ENCODE data around the gene ZNF175. TPM values are rescaled to one million over a fixed set of nuclear protein-coding genes. Genes with fewer than 3 reads are reported as not detected.

The ZNF175 gene
- total and polyA plus RNA-seq, 9 of the 15 experiments (the other 6 are each of a cell fraction or from before 2014, with no cell fraction given) = 3.7 to 37.9 (median 14.0) TPM

DNA sequence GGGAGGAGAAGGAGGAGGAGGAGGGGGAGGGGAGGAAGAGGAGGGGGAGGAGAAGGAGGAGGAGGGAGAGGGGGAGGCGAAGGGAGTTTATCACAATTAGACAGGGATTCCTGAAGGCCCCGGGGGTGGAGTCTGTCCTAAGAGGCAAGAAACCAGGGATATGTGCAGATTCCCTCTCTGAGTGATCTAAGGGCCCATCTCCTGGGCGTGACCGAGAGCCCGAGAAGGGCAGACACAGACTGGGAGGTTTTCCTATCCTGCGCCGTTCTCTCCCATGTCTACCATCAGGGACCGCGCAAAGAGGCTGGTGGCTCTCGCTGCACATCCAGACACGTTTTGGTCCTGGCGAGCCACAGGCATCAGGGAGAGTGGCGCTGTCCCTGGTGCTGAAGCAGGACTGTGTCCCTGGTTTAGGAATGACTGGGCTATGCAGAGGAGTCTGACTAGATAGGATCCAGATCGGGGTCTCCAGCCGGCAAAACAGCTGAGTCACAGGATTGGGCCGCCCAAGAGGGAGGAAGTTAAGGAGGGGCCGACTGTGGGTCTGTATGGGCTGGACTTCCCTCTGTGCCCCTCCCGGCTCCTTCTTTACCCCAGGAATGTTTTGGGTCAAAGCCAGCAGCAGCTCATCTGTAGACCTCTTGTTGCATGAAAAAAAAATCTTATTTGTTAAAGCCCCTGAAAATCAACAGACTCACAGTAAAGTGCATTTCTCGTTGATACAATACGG is 17.9 kb upstream of the ZNF175 start (continued):
- TF ChIP-seq HDGF (IDR thresholded peaks at IDR 0.05) = no peak
- peak; percentile 36; the same call in 1 of the 2 replicates for TF ChIP-seq CC2D1A (IDR thresholded peaks at IDR 0.05)
- peak; percentile 81 for TF ChIP-seq GABPB1 (CRISPR knock-in tag; IDR thresholded peaks at IDR 0.05)
- TF ChIP-seq, protein P1, sequence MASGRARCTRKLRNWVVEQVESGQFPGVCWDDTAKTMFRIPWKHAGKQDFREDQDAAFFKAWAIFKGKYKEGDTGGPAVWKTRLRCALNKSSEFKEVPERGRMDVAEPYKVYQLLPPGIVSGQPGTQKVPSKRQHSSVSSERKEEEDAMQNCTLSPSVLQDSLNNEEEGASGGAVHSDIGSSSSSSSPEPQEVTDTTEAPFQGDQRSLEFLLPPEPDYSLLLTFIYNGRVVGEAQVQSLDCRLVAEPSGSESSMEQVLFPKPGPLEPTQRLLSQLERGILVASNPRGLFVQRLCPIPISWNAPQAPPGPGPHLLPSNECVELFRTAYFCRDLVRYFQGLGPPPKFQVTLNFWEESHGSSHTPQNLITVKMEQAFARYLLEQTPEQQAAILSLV (tag; IDR thresholded peaks at IDR 0.05) = no peak
- peak; percentile 36; the same call in 1 of the 2 replicates for TF ChIP-seq CHAMP1 (IDR thresholded peaks at IDR 0.05)
- TF ChIP-seq IRF2 (CRISPR knock-in tag; IDR thresholded peaks at IDR 0.05) = no peak
- 0 out of 2 replicates have a peak, but pooled peaks have one; percentile 28 for TF ChIP-seq SMC3 (conservative IDR thresholded peaks at IDR 0.05; ENCODE audit: insufficient read depth, low read depth, low read length)
- no peak for TF ChIP-seq SMAD3 (CRISPR knock-in tag; conservative IDR thresholded peaks at IDR 0.05)
- peak; percentile 94 for TF ChIP-seq SMAD4 (CRISPR knock-in tag; conservative IDR thresholded peaks at IDR 0.05)
- peak; percentile 44 for TF ChIP-seq HDAC3 (IDR thresholded peaks at IDR 0.05; ENCODE audit: borderline replicate concordance, partially characterized antibody)
- TF ChIP-seq, protein P2, sequence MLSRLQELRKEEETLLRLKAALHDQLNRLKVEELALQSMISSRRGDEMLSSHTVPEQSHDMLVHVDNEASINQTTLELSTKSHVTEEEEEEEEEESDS (CRISPR knock-in tag; IDR thresholded peaks at IDR 0.05) = no peak
- TF ChIP-seq HNRNPUL1 (IDR thresholded peaks at IDR 0.05; ENCODE audit: low read length) = no peak
- TF ChIP-seq TFAM (CRISPR knock-in tag; conservative IDR thresholded peaks at IDR 0.05) = no peak
- TF ChIP-seq, protein P3, sequence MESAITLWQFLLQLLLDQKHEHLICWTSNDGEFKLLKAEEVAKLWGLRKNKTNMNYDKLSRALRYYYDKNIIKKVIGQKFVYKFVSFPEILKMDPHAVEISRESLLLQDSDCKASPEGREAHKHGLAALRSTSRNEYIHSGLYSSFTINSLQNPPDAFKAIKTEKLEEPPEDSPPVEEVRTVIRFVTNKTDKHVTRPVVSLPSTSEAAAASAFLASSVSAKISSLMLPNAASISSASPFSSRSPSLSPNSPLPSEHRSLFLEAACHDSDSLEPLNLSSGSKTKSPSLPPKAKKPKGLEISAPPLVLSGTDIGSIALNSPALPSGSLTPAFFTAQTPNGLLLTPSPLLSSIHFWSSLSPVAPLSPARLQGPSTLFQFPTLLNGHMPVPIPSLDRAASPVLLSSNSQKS (CRISPR knock-in tag; IDR thresholded peaks at IDR 0.05) = no peak
- peak; percentile 95 for TF ChIP-seq TGIF2 (CRISPR knock-in tag; IDR thresholded peaks at IDR 0.05)
- no peak for TF ChIP-seq PHB (CRISPR knock-in tag; IDR thresholded peaks at IDR 0.05)
- peak; percentile 80 for TF ChIP-seq MYC (IDR thresholded peaks at IDR 0.05; ENCODE audit: low read depth, low read length)
- no peak for TF ChIP-seq MYC (CRISPR knock-in tag; IDR thresholded peaks at IDR 0.05; ENCODE audit: borderline replicate concordance, low read depth)
- TF ChIP-seq USF1 (CRISPR knock-in tag; IDR thresholded peaks at IDR 0.05) = 0 out of 2 replicates have a peak, but pooled peaks have one; percentile 42

Measured in K562 (cell line).